Measurements from ENCODE around the gene RAB3A. TPM values are rescaled to one million over a fixed set of nuclear protein-coding genes. Genes with fewer than 3 reads are reported as not detected.

Gene RAB3A
- total and polyA plus RNA-seq, 9 of the 15 experiments (the other 6 are each of a cell fraction or from before 2014, with no cell fraction given), result 0.17 to 5.1 (median 0.90) TPM; not detected in 1

DNA sequence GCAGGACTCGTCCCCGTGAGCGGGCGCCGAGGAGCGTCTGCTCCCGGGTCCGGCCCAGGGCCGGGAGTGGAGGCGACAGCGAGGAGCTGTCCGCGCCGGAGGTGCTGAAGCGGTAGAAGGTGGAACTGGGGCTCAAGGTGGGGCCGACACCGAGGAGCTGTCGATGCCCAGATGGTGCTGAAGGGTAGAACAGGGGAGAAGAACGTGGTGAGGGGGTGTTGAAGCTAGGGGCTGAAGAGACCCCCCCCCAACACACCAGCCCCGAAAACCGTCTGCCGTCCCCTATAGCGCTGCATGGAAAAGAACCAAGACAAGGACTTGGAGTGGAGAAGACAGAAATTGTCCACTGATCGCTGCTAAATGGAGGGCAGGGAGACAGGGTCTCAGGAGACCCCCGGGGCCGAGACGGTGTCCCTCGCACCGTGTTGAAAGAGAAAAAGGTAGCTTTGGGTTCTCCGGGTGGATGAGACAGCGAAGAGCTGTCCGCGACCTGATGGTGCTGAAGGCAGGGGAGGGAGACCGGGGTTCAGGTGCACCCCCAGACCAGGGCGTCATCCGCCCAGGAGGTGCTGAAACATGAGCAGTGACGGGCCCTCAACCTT, 29.5 kb upstream of the RAB3A start (continued):
- TF ChIP-seq SRF (CRISPR knock-in tag; IDR thresholded peaks at IDR 0.05) (peak in 1 of 2 experiments; percentile 69; a peak in 1 of 4 replicates), ZNF431 (CRISPR knock-in tag; IDR thresholded peaks at IDR 0.05) (peak; percentile 66; the same call in 1 of the 2 replicates), ZNF197 (CRISPR knock-in tag; IDR thresholded peaks at IDR 0.05; ENCODE audit: low read depth) (peak; percentile 86), ZNF212 (CRISPR knock-in tag; IDR thresholded peaks at IDR 0.05) (no peak), SIN3B (IDR thresholded peaks at IDR 0.05; ENCODE audit: low read depth) (no peak), ZNF140 (CRISPR knock-in tag; IDR thresholded peaks at IDR 0.05) (no peak), ZC3H4 (CRISPR knock-in tag; IDR thresholded peaks at IDR 0.05; ENCODE audit: borderline replicate concordance) (no peak), ETV5 (CRISPR knock-in tag; IDR thresholded peaks at IDR 0.05; ENCODE audit: low read depth) (peak; percentile 81), CC2D1A (IDR thresholded peaks at IDR 0.05) (peak; percentile 26; the same call in 1 of the 2 replicates), ETV6 (IDR thresholded peaks at IDR 0.05; ENCODE audit: borderline replicate concordance in 1 of 2, low read depth in 2 of 2, low read length in 1 of 2) (no peak), ETV6 (CRISPR knock-in tag; IDR thresholded peaks at IDR 0.05; ENCODE audit: borderline replicate concordance) (0 out of 2 replicates have a peak, but pooled peaks have one; percentile 61)
- TF ChIP-seq, protein P1, sequence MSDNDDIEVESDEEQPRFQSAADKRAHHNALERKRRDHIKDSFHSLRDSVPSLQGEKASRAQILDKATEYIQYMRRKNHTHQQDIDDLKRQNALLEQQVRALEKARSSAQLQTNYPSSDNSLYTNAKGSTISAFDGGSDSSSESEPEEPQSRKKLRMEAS (CRISPR knock-in tag; IDR thresholded peaks at IDR 0.05), result peak; percentile 71; the same call in 1 of the 2 replicates
- TF ChIP-seq, protein P2, sequence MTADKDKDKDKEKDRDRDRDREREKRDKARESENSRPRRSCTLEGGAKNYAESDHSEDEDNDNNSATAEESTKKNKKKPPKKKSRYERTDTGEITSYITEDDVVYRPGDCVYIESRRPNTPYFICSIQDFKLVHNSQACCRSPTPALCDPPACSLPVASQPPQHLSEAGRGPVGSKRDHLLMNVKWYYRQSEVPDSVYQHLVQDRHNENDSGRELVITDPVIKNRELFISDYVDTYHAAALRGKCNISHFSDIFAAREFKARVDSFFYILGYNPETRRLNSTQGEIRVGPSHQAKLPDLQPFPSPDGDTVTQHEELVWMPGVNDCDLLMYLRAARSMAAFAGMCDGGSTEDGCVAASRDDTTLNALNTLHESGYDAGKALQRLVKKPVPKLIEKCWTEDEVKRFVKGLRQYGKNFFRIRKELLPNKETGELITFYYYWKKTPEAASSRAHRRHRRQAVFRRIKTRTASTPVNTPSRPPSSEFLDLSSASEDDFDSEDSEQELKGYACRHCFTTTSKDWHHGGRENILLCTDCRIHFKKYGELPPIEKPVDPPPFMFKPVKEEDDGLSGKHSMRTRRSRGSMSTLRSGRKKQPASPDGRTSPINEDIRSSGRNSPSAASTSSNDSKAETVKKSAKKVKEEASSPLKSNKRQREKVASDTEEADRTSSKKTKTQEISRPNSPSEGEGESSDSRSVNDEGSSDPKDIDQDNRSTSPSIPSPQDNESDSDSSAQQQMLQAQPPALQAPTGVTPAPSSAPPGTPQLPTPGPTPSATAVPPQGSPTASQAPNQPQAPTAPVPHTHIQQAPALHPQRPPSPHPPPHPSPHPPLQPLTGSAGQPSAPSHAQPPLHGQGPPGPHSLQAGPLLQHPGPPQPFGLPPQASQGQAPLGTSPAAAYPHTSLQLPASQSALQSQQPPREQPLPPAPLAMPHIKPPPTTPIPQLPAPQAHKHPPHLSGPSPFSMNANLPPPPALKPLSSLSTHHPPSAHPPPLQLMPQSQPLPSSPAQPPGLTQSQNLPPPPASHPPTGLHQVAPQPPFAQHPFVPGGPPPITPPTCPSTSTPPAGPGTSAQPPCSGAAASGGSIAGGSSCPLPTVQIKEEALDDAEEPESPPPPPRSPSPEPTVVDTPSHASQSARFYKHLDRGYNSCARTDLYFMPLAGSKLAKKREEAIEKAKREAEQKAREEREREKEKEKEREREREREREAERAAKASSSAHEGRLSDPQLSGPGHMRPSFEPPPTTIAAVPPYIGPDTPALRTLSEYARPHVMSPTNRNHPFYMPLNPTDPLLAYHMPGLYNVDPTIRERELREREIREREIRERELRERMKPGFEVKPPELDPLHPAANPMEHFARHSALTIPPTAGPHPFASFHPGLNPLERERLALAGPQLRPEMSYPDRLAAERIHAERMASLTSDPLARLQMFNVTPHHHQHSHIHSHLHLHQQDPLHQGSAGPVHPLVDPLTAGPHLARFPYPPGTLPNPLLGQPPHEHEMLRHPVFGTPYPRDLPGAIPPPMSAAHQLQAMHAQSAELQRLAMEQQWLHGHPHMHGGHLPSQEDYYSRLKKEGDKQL (CRISPR knock-in tag; IDR thresholded peaks at IDR 0.05; ENCODE audit: borderline replicate concordance), result no peak
- TF ChIP-seq, protein P3, sequence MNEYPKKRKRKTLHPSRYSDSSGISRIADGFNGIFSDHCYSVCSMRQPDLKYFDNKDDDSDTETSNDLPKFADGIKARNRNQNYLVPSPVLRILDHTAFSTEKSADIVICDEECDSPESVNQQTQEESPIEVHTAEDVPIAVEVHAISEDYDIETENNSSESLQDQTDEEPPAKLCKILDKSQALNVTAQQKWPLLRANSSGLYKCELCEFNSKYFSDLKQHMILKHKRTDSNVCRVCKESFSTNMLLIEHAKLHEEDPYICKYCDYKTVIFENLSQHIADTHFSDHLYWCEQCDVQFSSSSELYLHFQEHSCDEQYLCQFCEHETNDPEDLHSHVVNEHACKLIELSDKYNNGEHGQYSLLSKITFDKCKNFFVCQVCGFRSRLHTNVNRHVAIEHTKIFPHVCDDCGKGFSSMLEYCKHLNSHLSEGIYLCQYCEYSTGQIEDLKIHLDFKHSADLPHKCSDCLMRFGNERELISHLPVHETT (CRISPR knock-in tag; conservative IDR thresholded peaks at IDR 0.05 in 1 of 2, IDR thresholded peaks at IDR 0.05 in 1 of 2), result peak; percentile 73 to 84; a peak in 2 of 4 replicates
- TF ChIP-seq, protein P4, sequence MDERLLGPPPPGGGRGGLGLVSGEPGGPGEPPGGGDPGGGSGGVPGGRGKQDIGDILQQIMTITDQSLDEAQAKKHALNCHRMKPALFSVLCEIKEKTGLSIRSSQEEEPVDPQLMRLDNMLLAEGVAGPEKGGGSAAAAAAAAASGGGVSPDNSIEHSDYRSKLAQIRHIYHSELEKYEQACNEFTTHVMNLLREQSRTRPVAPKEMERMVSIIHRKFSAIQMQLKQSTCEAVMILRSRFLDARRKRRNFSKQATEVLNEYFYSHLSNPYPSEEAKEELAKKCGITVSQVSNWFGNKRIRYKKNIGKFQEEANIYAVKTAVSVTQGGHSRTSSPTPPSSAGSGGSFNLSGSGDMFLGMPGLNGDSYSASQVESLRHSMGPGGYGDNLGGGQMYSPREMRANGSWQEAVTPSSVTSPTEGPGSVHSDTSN (CRISPR knock-in tag; IDR thresholded peaks at IDR 0.05; ENCODE audit: low read depth), result peak; percentile 47; the same call in 1 of the 2 replicates
- TF ChIP-seq, protein P4 (tag; conservative IDR thresholded peaks at IDR 0.05; ENCODE audit: low read depth), result 0 out of 2 replicates have a peak, but pooled peaks have one; percentile 6
